ENCODE measurements around the gene NAA11. TPM values are rescaled to one million over a fixed set of nuclear protein-coding genes. Genes with fewer than 3 reads are reported as not detected.

Gene NAA11
- total RNA-seq, 2 experiments from 2014 or later = not detected

GRCh38 chr4:79340568-79340967, 14.7 kb upstream of the NAA11 start:
- DNase-seq (ENCODE audit: low spot score) = no peak
- ChIA-PET POLR2A (no interaction called here), CTCF (ENCODE audit: unreplicated experiment) (no interaction called here)
- Histone ChIP-seq H3K9me2 (ENCODE audit: insufficient read depth, low read length) (no peaks in the 10 kb centered on the region), H3K4me3 (ENCODE audit: low read depth, low read length, poor library complexity, severe bottlenecking) (no peak overlapping the region), H3K4me2 (ENCODE audit: low read length) (no peak overlapping the region), H4K20me1 (ENCODE audit: insufficient read depth, low read length) (no peaks in the 10 kb centered on the region), H3K4me1 (ENCODE audit: insufficient read depth, low read length, poor library complexity, severe bottlenecking) (no peaks in the 10 kb centered on the region), H3K9me3 (ENCODE audit: low read length) (no peaks in the 10 kb centered on the region), H3K79me2 (ENCODE audit: insufficient read depth, low read depth, low read length) (no peaks in the 10 kb centered on the region), H3K27ac (ENCODE audit: low read depth, low read length, poor library complexity, severe bottlenecking) (no peak overlapping the region), H2AFZ (ENCODE audit: low read length) (no peak overlapping the region), H3K36me3 (ENCODE audit: insufficient read depth, low read length) (no peaks in the 10 kb centered on the region)
- intact Hi-C loops (cut with micrococcal nuclease; ENCODE audit: unreplicated experiment) = no loop called here
- TF ChIP-seq, protein P1, sequence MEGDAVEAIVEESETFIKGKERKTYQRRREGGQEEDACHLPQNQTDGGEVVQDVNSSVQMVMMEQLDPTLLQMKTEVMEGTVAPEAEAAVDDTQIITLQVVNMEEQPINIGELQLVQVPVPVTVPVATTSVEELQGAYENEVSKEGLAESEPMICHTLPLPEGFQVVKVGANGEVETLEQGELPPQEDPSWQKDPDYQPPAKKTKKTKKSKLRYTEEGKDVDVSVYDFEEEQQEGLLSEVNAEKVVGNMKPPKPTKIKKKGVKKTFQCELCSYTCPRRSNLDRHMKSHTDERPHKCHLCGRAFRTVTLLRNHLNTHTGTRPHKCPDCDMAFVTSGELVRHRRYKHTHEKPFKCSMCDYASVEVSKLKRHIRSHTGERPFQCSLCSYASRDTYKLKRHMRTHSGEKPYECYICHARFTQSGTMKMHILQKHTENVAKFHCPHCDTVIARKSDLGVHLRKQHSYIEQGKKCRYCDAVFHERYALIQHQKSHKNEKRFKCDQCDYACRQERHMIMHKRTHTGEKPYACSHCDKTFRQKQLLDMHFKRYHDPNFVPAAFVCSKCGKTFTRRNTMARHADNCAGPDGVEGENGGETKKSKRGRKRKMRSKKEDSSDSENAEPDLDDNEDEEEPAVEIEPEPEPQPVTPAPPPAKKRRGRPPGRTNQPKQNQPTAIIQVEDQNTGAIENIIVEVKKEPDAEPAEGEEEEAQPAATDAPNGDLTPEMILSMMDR (conservative IDR thresholded peaks at IDR 0.05; ENCODE audit: low read length) = no peak
- no peak for TF ChIP-seq EZH2phosphoT487 (IDR thresholded peaks at IDR 0.05; ENCODE audit: borderline replicate concordance, low read depth, low read length)
- BruUV-seq (replicated peaks) = no TSS peak

DNA sequence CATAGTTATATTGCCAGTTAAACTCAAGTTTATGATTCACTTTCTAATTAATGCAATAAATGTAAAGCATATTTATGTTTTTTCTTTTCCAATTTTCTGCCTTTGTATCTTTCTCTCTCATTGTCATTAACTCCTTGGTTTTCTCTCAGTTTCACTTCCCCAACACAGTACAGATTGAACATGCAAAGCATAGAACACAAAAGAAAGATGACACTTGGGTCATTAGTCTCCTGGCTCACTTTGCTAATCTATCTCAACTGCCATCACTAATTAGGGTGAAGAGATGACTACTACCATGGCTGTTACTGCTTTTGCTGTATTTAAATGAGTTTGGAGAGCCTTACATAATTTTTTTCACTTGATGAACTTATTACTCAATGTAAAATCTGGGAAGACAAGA, 12.3 kb upstream of the NAA11 start:
- TF ChIP-seq, protein P1 (conservative IDR thresholded peaks at IDR 0.05; ENCODE audit: low read length) = no peak
- no peak for TF ChIP-seq EZH2phosphoT487 (IDR thresholded peaks at IDR 0.05; ENCODE audit: borderline replicate concordance, low read depth, low read length)
- H3K4me3 ChIP-seq (ENCODE audit: low read depth, low read length, poor library complexity, severe bottlenecking) = no peak overlapping the region

GRCh38 chr4:79334783-79335182, 8.9 kb upstream of the NAA11 start:
- Histone ChIP-seq H3K9me2 (ENCODE audit: insufficient read depth, low read length) (no peaks in the 10 kb centered on the region), H3K36me3 (ENCODE audit: insufficient read depth, low read length) (no peaks in the 10 kb centered on the region), H3K27ac (ENCODE audit: low read depth, low read length, poor library complexity, severe bottlenecking) (no peak overlapping the region), H2AFZ (ENCODE audit: low read length) (no peak overlapping the region), H4K20me1 (ENCODE audit: insufficient read depth, low read length) (no peaks in the 10 kb centered on the region), H3K79me2 (ENCODE audit: insufficient read depth, low read depth, low read length) (no peaks in the 10 kb centered on the region), H3K9me3 (ENCODE audit: low read length) (no peaks in the 10 kb centered on the region), H3K4me3 (ENCODE audit: low read depth, low read length, poor library complexity, severe bottlenecking) (no peak overlapping the region), H3K4me1 (ENCODE audit: insufficient read depth, low read length, poor library complexity, severe bottlenecking) (no peaks in the 10 kb centered on the region), H3K4me2 (ENCODE audit: low read length) (no peak overlapping the region)
- no peak for TF ChIP-seq EZH2phosphoT487 (IDR thresholded peaks at IDR 0.05; ENCODE audit: borderline replicate concordance, low read depth, low read length)
- TF ChIP-seq, protein P1 (conservative IDR thresholded peaks at IDR 0.05; ENCODE audit: low read length) = no peak
- no TSS peak for BruUV-seq (replicated peaks)
- ChIA-PET CTCF (ENCODE audit: unreplicated experiment) (no interaction called here), POLR2A (interaction anchor here (0.6 kb wide), 1 partner anchor 21 kb away, joined by 4 read pairs; no protein-coding TSS in a partner anchor)
- intact Hi-C loops (cut with micrococcal nuclease; ENCODE audit: unreplicated experiment) = no loop called here
- no peak for DNase-seq (ENCODE audit: low spot score)

More for the DNA sequence above, 12.3 kb upstream of the NAA11 start:
- BruUV-seq (replicated peaks) = no TSS peak
- H3K9me2 ChIP-seq (ENCODE audit: insufficient read depth, low read length) = no peaks in the 10 kb centered on the region
- H3K4me1 ChIP-seq (ENCODE audit: insufficient read depth, low read length, poor library complexity, severe bottlenecking) = no peaks in the 10 kb centered on the region
- H2AFZ ChIP-seq (ENCODE audit: low read length) = no peak overlapping the region
- H3K79me2 ChIP-seq (ENCODE audit: insufficient read depth, low read depth, low read length) = no peaks in the 10 kb centered on the region
- no peaks in the 10 kb centered on the region for H4K20me1 ChIP-seq (ENCODE audit: insufficient read depth, low read length)
- H3K27ac ChIP-seq (ENCODE audit: low read depth, low read length, poor library complexity, severe bottlenecking) = no peak overlapping the region
- ChIA-PET CTCF (ENCODE audit: unreplicated experiment) (no interaction called here), POLR2A (interaction anchor here (0.5 kb wide), 1 partner anchor 995 kb away, joined by 3 read pairs; no protein-coding TSS in a partner anchor)
- no peak overlapping the region for H3K4me2 ChIP-seq (ENCODE audit: low read length)
- H3K9me3 ChIP-seq (ENCODE audit: low read length) = no peaks in the 10 kb centered on the region
- no peak for DNase-seq (ENCODE audit: low spot score)
- H3K36me3 ChIP-seq (ENCODE audit: insufficient read depth, low read length) = no peaks in the 10 kb centered on the region
- intact Hi-C loops (cut with micrococcal nuclease; ENCODE audit: unreplicated experiment) = no loop called here
